Mononuclear cell (primary cell): ENCODE results near the gene BPGM. TPM values are rescaled to one million over a fixed set of nuclear protein-coding genes. Genes with fewer than 3 reads are reported as not detected.

Experiments used
- H3K27me3 ChIP-seq: 2 replicates; pipeline ENCODE4 v1.6.0; 2011; ENCODE audit warnings: low read length, control low read depth; ENCODE audit not compliant: insufficient read depth
- H3K4me1 ChIP-seq: 2 replicates; pipeline ENCODE4 v1.5.1; 2011; ENCODE audit warnings: mild to moderate bottlenecking, low read length, control low read depth; ENCODE audit not compliant: insufficient read depth
- H3K4me3 ChIP-seq: 2 replicates; pipeline ENCODE4 v1.5.1; 2011; ENCODE audit warnings: mild to moderate bottlenecking, low read length, moderate library complexity
- H3K9me3 ChIP-seq: 2 replicates; pipeline ENCODE4 v1.5.1; 2011; ENCODE audit warnings: low read depth, mild to moderate bottlenecking, control low read depth, low read length
- total RNA-seq: library from RNA; depleted of rRNA; stranded (reverse); fragments of >200 nt; gene quantifications from one replicate; pipeline ENCODE4 v1.2.3, GENCODE V29; 2012

The BPGM gene
- total RNA-seq, 1 donor: 20.8 TPM

DNA sequence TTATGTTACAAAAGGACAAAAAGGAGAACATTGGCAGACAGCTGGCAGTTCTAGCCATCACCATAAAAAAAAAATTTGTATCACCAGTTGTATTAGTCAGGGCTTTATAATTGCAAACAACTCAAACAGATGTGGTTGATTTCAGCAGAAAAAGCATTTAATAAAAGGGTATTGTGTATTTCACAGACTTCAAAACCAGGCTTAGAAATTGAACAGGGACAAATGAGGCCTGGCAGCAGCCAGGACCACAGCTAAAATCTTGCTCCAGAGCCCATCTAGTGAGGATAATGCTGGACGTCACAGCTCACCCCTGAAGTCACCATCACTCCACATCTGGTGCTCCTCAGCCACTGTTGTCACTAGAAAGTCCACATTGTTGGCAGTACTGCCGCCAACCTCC, 79.9 kb downstream of the BPGM start:
- H3K4me3 ChIP-seq: no peak overlapping the region
- no peaks in the 10 kb centered on the region for H3K9me3 ChIP-seq
- no peaks in the 10 kb centered on the region for H3K4me1 ChIP-seq
- no peaks in the 10 kb centered on the region for H3K27me3 ChIP-seq

DNA sequence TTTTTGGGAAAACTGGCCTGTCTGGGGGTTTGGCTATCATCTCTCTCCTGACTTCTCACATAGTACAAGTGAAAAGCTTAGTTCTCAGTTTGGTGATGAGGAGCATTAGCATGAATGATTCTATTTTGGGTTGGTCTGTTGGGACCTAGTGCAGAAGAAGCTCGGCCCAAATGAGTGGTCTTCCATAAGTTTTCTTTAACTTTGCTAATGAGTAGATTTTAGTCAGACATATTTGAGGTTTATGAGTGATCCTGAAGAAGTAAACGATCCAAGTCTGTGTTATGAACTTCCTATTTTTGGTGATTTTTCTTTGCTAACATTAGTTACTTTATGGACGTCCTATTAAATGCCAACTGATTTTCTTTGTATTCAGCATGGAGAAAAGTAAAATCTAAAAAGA, 81.1 kb downstream of the BPGM start:
- Histone ChIP-seq H3K27me3 (no peaks in the 10 kb centered on the region), H3K9me3 (no peaks in the 10 kb centered on the region), H3K4me3 (no peak overlapping the region), H3K4me1 (no peaks in the 10 kb centered on the region)

Other genes starting within 250 kb of the BPGM start
- 39.7 TPM for gene AKR1B1, start 187.8 kb upstream of the BPGM start, total RNA-seq
- gene AKR1B10, start 119.3 kb upstream of the BPGM start, total RNA-seq: not detected
- gene AKR1B15, start 97.7 kb upstream of the BPGM start, total RNA-seq: not detected
- 2.1 TPM for gene CALD1, start 132.8 kb downstream of the BPGM start, total RNA-seq